Stimulated activated CD4-positive, alpha-beta T cell treated with anti-CD3 and anti-CD28 coated beads, Interleukin-4, amount 100 ng/mL, for 1 hour (primary cell): ENCODE results near the gene BCAN.
"Not testable (repeated sequence)": the region's sequence is repeated elsewhere in the genome, so short reads cannot be mapped to it uniquely, and the experiment has no call there.

ENCODE experiments used
- DNase-seq: peaks from one replicate; pipeline ENCODE4 v3.0.0-alpha.2; 2020

The BCAN gene, protein sequence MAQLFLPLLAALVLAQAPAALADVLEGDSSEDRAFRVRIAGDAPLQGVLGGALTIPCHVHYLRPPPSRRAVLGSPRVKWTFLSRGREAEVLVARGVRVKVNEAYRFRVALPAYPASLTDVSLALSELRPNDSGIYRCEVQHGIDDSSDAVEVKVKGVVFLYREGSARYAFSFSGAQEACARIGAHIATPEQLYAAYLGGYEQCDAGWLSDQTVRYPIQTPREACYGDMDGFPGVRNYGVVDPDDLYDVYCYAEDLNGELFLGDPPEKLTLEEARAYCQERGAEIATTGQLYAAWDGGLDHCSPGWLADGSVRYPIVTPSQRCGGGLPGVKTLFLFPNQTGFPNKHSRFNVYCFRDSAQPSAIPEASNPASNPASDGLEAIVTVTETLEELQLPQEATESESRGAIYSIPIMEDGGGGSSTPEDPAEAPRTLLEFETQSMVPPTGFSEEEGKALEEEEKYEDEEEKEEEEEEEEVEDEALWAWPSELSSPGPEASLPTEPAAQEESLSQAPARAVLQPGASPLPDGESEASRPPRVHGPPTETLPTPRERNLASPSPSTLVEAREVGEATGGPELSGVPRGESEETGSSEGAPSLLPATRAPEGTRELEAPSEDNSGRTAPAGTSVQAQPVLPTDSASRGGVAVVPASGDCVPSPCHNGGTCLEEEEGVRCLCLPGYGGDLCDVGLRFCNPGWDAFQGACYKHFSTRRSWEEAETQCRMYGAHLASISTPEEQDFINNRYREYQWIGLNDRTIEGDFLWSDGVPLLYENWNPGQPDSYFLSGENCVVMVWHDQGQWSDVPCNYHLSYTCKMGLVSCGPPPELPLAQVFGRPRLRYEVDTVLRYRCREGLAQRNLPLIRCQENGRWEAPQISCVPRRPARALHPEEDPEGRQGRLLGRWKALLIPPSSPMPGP

DNA sequence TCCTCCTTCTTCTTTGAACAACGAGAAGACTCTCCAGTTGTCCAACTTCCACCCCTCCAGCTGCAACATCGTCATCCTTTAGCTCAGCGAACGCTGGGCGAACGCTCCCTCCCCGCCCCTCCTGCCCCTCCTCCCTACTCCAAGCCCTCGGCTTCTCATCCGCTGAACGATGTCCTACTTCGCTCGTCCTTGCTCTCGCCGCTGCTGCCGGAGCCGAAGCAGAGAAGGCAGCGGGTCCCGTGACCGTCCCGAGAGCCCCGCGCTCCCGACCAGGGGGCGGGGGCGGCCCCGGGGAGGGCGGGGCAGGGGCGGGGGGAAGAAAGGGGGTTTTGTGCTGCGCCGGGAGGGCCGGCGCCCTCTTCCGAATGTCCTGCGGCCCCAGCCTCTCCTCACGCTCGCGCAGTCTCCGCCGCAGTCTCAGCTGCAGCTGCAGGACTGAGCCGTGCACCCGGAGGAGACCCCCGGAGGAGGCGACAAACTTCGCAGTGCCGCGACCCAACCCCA is at the start of gene BCAN:
TSS of gene BCAN (plus strand) at position 357 of the 504 bp plus-strand sequence. CDS start 3,938 bp downstream, outside the sequence.
- peak; percentile 25 for DNase-seq

GRCh38 chr1:156592158-156592909 is 49.6 kb upstream of the BCAN start:
- no peak for DNase-seq

- no peak for DNase-seq
These were observed 48.8 kb upstream of the BCAN start for GRCh38 chr1:156592910-156593660.

GRCh38 chr1:156593661-156593989 is 48.3 kb upstream of the BCAN start:
- no peak for DNase-seq

DNA sequence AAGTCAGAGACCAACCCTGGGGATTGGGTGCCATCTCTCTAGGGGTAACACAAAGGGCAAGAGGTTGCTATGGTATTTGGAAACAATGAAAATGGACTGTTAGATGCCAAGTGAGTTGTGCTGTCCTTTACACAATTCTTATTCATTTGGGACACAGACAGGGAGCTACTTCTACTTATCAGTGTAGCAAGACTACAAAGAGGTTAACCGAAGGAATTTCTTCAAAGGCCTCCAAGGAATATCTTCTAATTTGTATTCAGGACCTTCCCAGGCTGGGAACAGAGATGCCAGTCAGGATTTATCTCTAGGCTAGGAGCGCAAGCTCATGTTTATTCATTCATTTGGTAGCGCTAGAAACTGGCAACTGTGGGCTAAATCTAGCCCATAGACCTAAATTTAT is 47.7 kb upstream of the BCAN start:
- DNase-seq = no peak

DNA sequence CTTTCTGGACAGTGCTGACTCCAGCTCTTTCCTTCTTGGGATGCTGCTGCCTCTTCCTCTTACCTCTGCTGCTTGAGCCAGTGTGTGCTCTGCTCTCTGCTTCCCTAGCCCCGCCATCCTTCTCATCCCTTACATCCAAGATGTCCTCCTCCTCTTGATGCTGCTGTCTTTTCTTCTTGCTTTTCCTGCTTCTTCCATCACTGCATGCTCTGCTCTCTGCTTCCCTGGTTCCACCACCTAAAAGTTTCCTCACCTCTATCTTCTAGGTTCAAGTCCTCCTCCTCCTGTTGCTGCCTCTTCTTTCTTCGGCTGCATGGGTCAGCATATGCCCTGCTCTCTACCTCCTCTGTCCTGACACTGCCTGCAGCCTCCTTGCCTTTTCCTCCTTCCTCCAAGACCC is 46.9 kb upstream of the BCAN start:
- DNase-seq = no peak

DNA sequence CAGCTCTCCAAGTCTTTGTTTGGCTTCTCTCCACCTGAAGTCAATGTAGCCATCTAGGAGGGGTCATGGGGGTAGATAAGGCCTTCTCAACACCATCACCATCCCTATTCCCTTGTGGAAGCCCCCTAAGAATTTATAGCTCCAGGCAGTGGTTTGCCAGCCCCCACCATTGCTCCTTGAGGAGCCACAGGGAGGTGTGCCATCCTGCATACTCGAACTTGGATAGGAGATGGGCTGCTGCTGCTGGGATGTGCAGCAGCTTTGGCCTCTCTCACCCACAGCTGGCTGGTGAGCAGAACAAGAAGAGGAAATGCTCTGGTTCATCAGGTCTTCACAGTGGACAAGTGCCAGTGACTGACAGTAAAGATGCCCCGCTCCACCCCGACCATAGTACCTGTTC is 45.5 kb upstream of the BCAN start:
- DNase-seq = no peak

GRCh38 chr1:156598125-156598524 is 43.8 kb upstream of the BCAN start:
- no peak for DNase-seq

DNA sequence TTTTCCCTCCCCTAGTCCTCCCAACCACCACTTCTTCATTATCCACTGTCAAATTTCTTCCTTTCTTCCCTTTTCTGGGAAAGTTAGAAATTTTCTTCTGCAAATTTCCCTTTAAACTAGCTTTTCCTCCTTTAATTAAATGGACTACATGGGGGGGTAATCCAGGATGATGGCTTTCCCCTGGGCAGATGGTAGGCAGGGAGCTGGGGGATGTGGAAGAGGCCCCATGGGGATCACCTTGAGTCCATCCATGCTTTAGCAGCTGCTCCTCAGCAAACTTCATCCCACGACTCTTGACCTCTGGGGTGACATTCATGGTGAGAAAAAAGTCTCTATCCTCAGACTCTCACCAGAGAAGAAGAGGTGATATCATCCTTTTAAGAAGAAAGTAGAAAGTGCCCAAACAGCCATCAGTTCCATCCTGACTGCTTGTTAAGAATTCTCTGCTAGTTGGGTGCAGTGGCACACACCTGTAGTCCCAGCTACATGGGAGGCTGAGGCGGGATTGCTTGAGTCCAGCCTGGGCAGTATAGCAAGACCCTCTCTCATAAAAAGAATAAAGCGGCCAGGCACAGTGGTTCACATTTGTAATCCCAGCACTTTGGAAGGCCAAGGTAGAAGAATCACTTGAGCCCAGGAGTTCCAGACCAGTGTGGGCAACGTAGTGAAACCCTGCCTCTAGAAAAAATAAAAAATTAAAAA is 43.0 kb upstream of the BCAN start:
- DNase-seq = no peak

DNA sequence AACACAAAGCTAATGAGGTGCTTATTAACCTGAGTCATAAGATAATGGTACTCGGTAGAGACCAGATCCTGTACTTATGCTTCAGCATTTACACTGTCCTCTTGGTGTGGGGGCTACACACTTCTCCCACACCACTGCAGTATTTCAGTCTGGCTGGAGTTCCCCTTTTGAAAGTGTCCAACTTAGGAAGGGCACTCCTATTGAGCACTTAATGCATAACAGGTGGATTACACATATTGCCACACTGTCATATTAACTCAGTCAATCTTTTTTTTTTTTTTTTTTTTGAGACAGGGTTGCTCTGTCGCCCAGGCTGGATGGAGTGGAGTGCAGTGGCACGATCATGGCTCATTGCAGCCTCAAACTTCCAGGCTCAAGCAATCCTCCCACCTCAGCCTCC is 42.1 kb upstream of the BCAN start:
- no peak for DNase-seq

- no peak for DNase-seq
These were observed 41.2 kb upstream of the BCAN start for GRCh38 chr1:156600733-156601121.

GRCh38 chr1:156601122-156601830 is 40.6 kb upstream of the BCAN start, which contains the start of gene GPATCH4:
GPATCH4 (minus strand) TSS chr1:156601479.
- peak; percentile 74 for DNase-seq

GRCh38 chr1:156601892-156602291 is 40.0 kb upstream of the BCAN start:
- DNase-seq = no peak

- no peak for DNase-seq
These were observed 39.3 kb upstream of the BCAN start for GRCh38 chr1:156602557-156602993.

GRCh38 chr1:156607344-156607743 is 34.6 kb upstream of the BCAN start:
- not testable (repeated sequence) for DNase-seq

DNA sequence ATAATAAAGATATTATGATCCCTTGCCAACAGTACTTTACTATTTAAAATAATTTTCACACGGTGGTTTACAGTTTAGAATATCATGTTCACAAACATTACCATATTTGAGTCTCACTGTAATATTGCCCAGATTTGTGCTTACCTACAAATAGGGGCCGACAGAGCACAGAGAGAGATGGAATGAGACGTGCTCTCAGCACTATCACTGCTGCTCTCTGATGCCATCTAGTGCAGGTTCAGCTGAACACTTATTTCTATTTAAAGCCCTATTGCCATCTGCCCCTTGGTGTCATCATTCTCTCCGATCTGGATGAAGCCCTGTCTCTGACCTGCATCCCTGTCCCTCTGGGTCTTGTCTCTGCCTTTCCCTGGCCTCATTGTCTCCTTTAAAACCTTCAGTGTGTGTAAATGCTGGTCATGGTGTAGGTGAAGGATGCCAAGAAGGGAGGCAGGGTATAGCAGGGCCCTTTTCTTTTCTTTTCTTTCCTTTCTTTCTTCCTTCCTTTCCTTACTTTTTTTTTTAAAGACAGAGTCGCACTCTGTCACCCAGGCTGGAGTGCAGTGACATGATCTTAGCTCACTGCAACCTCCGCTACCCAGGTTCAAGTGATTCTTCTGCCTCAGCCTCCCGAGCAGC is 33.8 kb upstream of the BCAN start:
- DNase-seq = peak; percentile 51

DNA sequence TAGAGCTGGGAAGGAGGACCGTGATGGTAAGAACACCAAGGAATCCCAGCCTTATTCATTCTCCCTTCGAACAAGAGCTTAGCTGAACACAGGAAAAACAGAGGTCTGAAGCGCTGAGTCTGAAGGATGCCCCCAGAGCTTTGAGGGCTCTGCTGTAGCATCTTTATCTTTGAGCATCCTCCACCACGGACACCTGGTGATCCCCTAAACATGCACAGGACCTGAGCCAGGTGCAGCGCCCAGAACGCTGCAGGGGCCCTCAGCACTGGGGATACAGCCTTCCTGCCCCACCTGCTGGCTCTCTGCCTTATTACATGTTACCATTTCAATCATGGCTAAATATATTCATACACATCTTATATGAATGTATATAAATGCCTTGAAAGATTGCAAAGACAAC is 32.9 kb upstream of the BCAN start:
- DNase-seq = peak; percentile 62

GRCh38 chr1:156610072-156610471 is 31.8 kb upstream of the BCAN start:
- not testable (repeated sequence) for DNase-seq

GRCh38 chr1:156612666-156613065 is 29.3 kb upstream of the BCAN start:
- no peak for DNase-seq

GRCh38 chr1:156615946-156616345 is 26.0 kb upstream of the BCAN start:
- no peak for DNase-seq
